GM23338 (cell line): ENCODE results near the gene UBE2QL1. TPM values are rescaled to one million over a fixed set of nuclear protein-coding genes. Genes with fewer than 3 reads are reported as not detected.

Source experiments
- ATAC-seq: fragments of 200-7000 bp; cut with Tn5 transposase; 3 replicates; pipeline ENCODE4 v1.9.1; 2020
- DNase-seq: peaks from one replicate; pipeline ENCODE4 v3.0.0-alpha.2; 2015; ENCODE audit warnings: low spot score
- H2AFZ ChIP-seq: fragments of 200-600 bp; sonication (generic); 2 replicates; pipeline ENCODE4 v1.8.0; 2016; ENCODE audit warnings: antibody characterized with exemption, mild to moderate bottlenecking, moderate library complexity
- H3F3A ChIP-seq: fragments of 200-600 bp; sonication (generic); replicated peaks from 2 replicates; pipeline ENCODE4 v1.8.0; 2017; ENCODE audit warnings: antibody characterized with exemption, mixed run types, low read depth
- H3K27ac ChIP-seq: fragments of 200-600 bp; sonication (generic); 2 replicates; pipeline ENCODE4 v1.6.1; 2016; ENCODE audit warnings: low read depth
- H3K27me3 ChIP-seq: fragments of 200-600 bp; sonication (generic); 2 replicates; pipeline ENCODE4 v1.8.0; 2016; ENCODE audit warnings: mild to moderate bottlenecking, mixed run types, moderate library complexity; ENCODE audit not compliant: insufficient read depth
- H3K36me3 ChIP-seq: fragments of 200-600 bp; sonication (generic); 2 replicates; pipeline ENCODE4 v1.8.0; 2016; ENCODE audit warnings: mild to moderate bottlenecking; ENCODE audit not compliant: insufficient read depth
- H3K4me1 ChIP-seq: fragments of 200-600 bp; sonication (generic); 2 replicates; pipeline ENCODE4 v1.8.0; 2016; ENCODE audit warnings: mild to moderate bottlenecking, moderate library complexity; ENCODE audit not compliant: insufficient read depth
- H3K4me2 ChIP-seq: fragments of 200-600 bp; sonication (generic); 2 replicates; pipeline ENCODE4 v1.7.1; 2017; ENCODE audit warnings: mixed run types
- H3K4me3 ChIP-seq: fragments of 200-600 bp; sonication (generic); 2 replicates; pipeline ENCODE4 v1.6.1; 2016; ENCODE audit warnings: mixed run types
- H3K79me2 ChIP-seq: fragments of 200-600 bp; sonication (generic); replicated peaks from 2 replicates; pipeline ENCODE4 v1.8.0; 2017; ENCODE audit warnings: mild to moderate bottlenecking; ENCODE audit not compliant: insufficient read depth
- H3K9me2 ChIP-seq: fragments of 200-600 bp; sonication (generic); 2 replicates; pipeline ENCODE4 v1.8.0; 2017; ENCODE audit not compliant: insufficient read depth
- H4K20me1 ChIP-seq: fragments of 200-600 bp; sonication (generic); replicated peaks from 2 replicates; pipeline ENCODE4 v1.8.0; 2017; ENCODE audit warnings: mild to moderate bottlenecking; ENCODE audit not compliant: insufficient read depth
- H3K27ac Mint-ChIP-seq: 2 replicates; pipeline ENCODE4 v1.8.0; 2020; ENCODE audit warnings: inconsistent platforms, mild to moderate bottlenecking, moderate library complexity, mixed read lengths
- H3K27me3 Mint-ChIP-seq: 3 replicates; pipeline ENCODE4 v1.8.0; 2022; ENCODE audit warnings: low read depth, mild to moderate bottlenecking, moderate library complexity, mixed read lengths, inconsistent platforms; ENCODE audit not compliant: insufficient read depth, poor library complexity
- H3K36me3 Mint-ChIP-seq: 3 replicates; pipeline ENCODE4 v1.8.0; 2021; ENCODE audit warnings: low read depth, mild to moderate bottlenecking, inconsistent platforms, moderate library complexity, mixed read lengths
- H3K4me1 Mint-ChIP-seq: 3 replicates; pipeline ENCODE4 v1.8.0; 2020; ENCODE audit warnings: mild to moderate bottlenecking, inconsistent platforms, mixed read lengths
- H3K4me3 Mint-ChIP-seq: 3 replicates; pipeline ENCODE4 v1.8.0; 2021; ENCODE audit warnings: moderate library complexity, mild to moderate bottlenecking, inconsistent platforms, mixed read lengths
- H3K9me3 Mint-ChIP-seq: 3 replicates; pipeline ENCODE4 v1.8.0; 2020; ENCODE audit warnings: moderate library complexity, mild to moderate bottlenecking, inconsistent platforms, mixed read lengths
- ETS1 ChIP-seq: IDR thresholded peaks from 2 replicates; pipeline ENCODE4 v1.6.1; 2016; ENCODE audit warnings: antibody characterized with exemption
- EZH2phosphoT487 ChIP-seq: fragments of 200-600 bp; sonication (generic); IDR thresholded peaks from one replicate; pipeline ENCODE4 v1.8.1; 2018; ENCODE audit warnings: antibody characterized with exemption; ENCODE audit not compliant: unreplicated experiment
- JUNB ChIP-seq: IDR thresholded peaks from one replicate; pipeline ENCODE4 v1.6.1; 2016; ENCODE audit warnings: antibody characterized with exemption; ENCODE audit not compliant: unreplicated experiment
- NANOG ChIP-seq: IDR thresholded peaks from 2 replicates; pipeline ENCODE4 v1.6.1; 2016; ENCODE audit warnings: antibody characterized with exemption, borderline replicate concordance
- STAT1 ChIP-seq: IDR thresholded peaks from one replicate; pipeline ENCODE4 v1.6.1; 2016; ENCODE audit warnings: antibody characterized with exemption; ENCODE audit not compliant: unreplicated experiment
- ZNF114 ChIP-seq: fragments of 250-450 bp; sonication (Bioruptor Pico); IDR thresholded peaks from 2 replicates; pipeline ENCODE4 v1.5.0; 2020; ENCODE audit warnings: mild to moderate bottlenecking, moderate library complexity
- ZNF331 ChIP-seq: fragments of 250-450 bp; sonication (Bioruptor Pico); IDR thresholded peaks from 2 replicates; pipeline ENCODE4 v1.5.0; 2020; ENCODE audit warnings: low read depth, mild to moderate bottlenecking, moderate library complexity
- ZNF462 ChIP-seq: fragments of 250-450 bp; sonication (Bioruptor Pico); IDR thresholded peaks from 2 replicates; pipeline ENCODE4 v1.5.0; 2020; ENCODE audit warnings: mild to moderate bottlenecking, moderate library complexity
- polyA plus RNA-seq: library from polyadenylated mRNA; unstranded; fragments of >200 nt; fragmentation: Nextera tagmentation; extraction: Ambion mirVana; gene quantifications from 2 replicates; pipeline ENCODE4 v1.2.1, GENCODE V29; 2016
- total RNA-seq: library from RNA; depleted of rRNA; stranded (reverse); fragments of >200 nt; shearing (Covaris generic); gene quantifications from 2 replicates; pipeline ENCODE4 v1.2.3, GENCODE V29; 2014

UBE2QL1 gene
- total and polyA plus RNA-seq, 2 experiments from 2014 or later = 0.40 to 0.83 TPM

- TF ChIP-seq ZNF462 (CRISPR knock-in tag) = no peak
- no peak for TF ChIP-seq ETS1
- TF ChIP-seq NANOG = no peak
- TF ChIP-seq ZNF331 (CRISPR knock-in tag) = no peak
- no peak for TF ChIP-seq EZH2phosphoT487
- no peak for TF ChIP-seq ZNF114 (CRISPR knock-in tag)
- TF ChIP-seq STAT1 = no peak
Observed at GRCh38 chr5:6405591-6405990, 43.1 kb upstream of the UBE2QL1 start (continued).

- H3K4me3 Mint-ChIP-seq = no peak overlapping the region
- ATAC-seq (no peak), DNase-seq (no peak)
- H3K79me2 ChIP-seq = no peaks in the 10 kb centered on the region
- H3F3A ChIP-seq = no peaks in the 10 kb centered on the region
- H3K4me1 Mint-ChIP-seq = peaks cover 12% of the 10 kb centered on the region
- no peaks in the 10 kb centered on the region for H3K36me3 Mint-ChIP-seq
- no peaks in the 10 kb centered on the region for H4K20me1 ChIP-seq
- no peaks in the 10 kb centered on the region for H3K27me3 ChIP-seq
- H3K27me3 Mint-ChIP-seq = peaks cover 3% of the 10 kb centered on the region
- H2AFZ ChIP-seq = no peak overlapping the region; the same call in 1 of the 2 replicates
- no peaks in the 10 kb centered on the region for H3K4me1 ChIP-seq
- no peak overlapping the region for H3K4me3 ChIP-seq
- H3K9me3 Mint-ChIP-seq = peaks cover 4% of the 10 kb centered on the region; the same call in 1 of the 3 replicates
- no peaks in the 10 kb centered on the region for H3K36me3 ChIP-seq
- H3K27ac ChIP-seq = no peak overlapping the region
- no peaks in the 10 kb centered on the region for H3K9me2 ChIP-seq
- H3K27ac Mint-ChIP-seq = no peak overlapping the region
- H3K4me2 ChIP-seq = no peak overlapping the region
- TF ChIP-seq ETS1 (no peak), NANOG (no peak), JUNB (no peak)
Observed at GRCh38 chr5:6407558-6408259, 41.0 kb upstream of the UBE2QL1 start.
